BLaER1 treated with 17β-estradiol and CSF1 and Interleukin-3, amounts not matched to agents 10 nM and 100 nM (cell line): ENCODE data around the gene GRK6.
A peak's percentile ranks its signal among the peaks of the same experiment; 100 is the strongest.

Experiments
- H3K27ac ChIP-seq, 11 experiments: shearing (Covaris generic); formaldehyde crosslinking; 2 replicates each; pipeline ENCODE4 v1.8.1; 2022
- H3K27me3 ChIP-seq, 11 experiments: shearing (Covaris generic); formaldehyde crosslinking; 2 replicates each; pipeline ENCODE4 v1.8.1; 2022
- H3K36me3 ChIP-seq, 11 experiments: shearing (Covaris generic); formaldehyde crosslinking; 2 replicates each; pipeline ENCODE4 v1.8.1; 2022
- H3K4me1 ChIP-seq, 10 experiments: shearing (Covaris generic); formaldehyde crosslinking; 2 replicates each; pipeline ENCODE4 v1.8.1; 2022
- H3K4me2 ChIP-seq, 11 experiments: shearing (Covaris generic); formaldehyde crosslinking; 2 replicates each; pipeline ENCODE4 v1.8.1; 2022
- H3K4me3 ChIP-seq, 10 experiments: shearing (Covaris generic); formaldehyde crosslinking; 2 replicates each; pipeline ENCODE4 v1.8.1; 2022
- H3K9ac ChIP-seq, 11 experiments: shearing (Covaris generic); formaldehyde crosslinking; 2 replicates each; pipeline ENCODE4 v1.8.1; 2022
- H3K9me3 ChIP-seq, 11 experiments: shearing (Covaris generic); formaldehyde crosslinking; replicated peaks in 1 of 11; 2 replicates each; pipeline ENCODE4 v1.8.1; 2022
- H4K20me1 ChIP-seq, 11 experiments: shearing (Covaris generic); formaldehyde crosslinking; 2 replicates each; pipeline ENCODE4 v1.8.1; 2022
- Cebpa-rat ChIP-seq, 11 experiments: shearing (Covaris generic); IDR thresholded peaks; 2 replicates each; pipeline ENCODE4 v1.8.1; 2022

GRK6 gene

GRCh38 chr5:177443144-177443983, 16.9 kb downstream of the GRK6 start:
- H3K36me3 ChIP-seq = peaks cover 48 to 58% (median 55%) of the 10 kb centered on the region in 11 experiments
- no peak overlapping the region for H3K4me3 ChIP-seq
- peak overlapping the region in 1 of 11 experiments; percentile 29; a peak in 2 of 22 replicates for H3K9ac ChIP-seq
- H3K4me2 ChIP-seq = peak overlapping the region in 4 of 11 experiments; percentile 17 to 99 (median 93); a peak in 7 of 22 replicates
- TF ChIP-seq Cebpa-rat (IDR thresholded peaks at IDR 0.05) = no peak
- no peak overlapping the region for H3K27ac ChIP-seq
- no peaks in the 10 kb centered on the region for H3K27me3 ChIP-seq
- H4K20me1 ChIP-seq = peaks cover 0 to 92% (median 58%) of the 10 kb centered on the region in 11 experiments; a peak in 19 of 22 replicates
- peaks cover 34 to 65% (median 58%) of the 10 kb centered on the region in 10 experiments for H3K4me1 ChIP-seq
- no peaks in the 10 kb centered on the region for H3K9me3 ChIP-seq

- no peak for TF ChIP-seq Cebpa-rat (IDR thresholded peaks at IDR 0.05)
- peaks cover 38 to 48% (median 46%) of the 10 kb centered on the region in 11 experiments for H3K36me3 ChIP-seq
- H3K4me2 ChIP-seq = peak overlapping the region; percentile 86 to 100 (median 97); a peak in 21 of 22 replicates
- H3K27ac ChIP-seq = peak overlapping the region in 1 of 11 experiments; percentile 92; a peak in 1 of 22 replicates
- H3K4me3 ChIP-seq = no peak overlapping the region
- peaks cover 44 to 75% (median 66%) of the 10 kb centered on the region in 10 experiments for H3K4me1 ChIP-seq
- H3K9ac ChIP-seq = peak overlapping the region in 3 of 11 experiments; percentile 21 to 92 (median 89); a peak in 2 of 22 replicates
- no peaks in the 10 kb centered on the region for H3K27me3 ChIP-seq
- H3K9me3 ChIP-seq = no peaks in the 10 kb centered on the region
- peaks cover 2 to 89% (median 60%) of the 10 kb centered on the region in 11 experiments; a peak in 20 of 22 replicates for H4K20me1 ChIP-seq
Observed at GRCh38 chr5:177444106-177445051, 17.9 kb downstream of the GRK6 start.

DNA sequence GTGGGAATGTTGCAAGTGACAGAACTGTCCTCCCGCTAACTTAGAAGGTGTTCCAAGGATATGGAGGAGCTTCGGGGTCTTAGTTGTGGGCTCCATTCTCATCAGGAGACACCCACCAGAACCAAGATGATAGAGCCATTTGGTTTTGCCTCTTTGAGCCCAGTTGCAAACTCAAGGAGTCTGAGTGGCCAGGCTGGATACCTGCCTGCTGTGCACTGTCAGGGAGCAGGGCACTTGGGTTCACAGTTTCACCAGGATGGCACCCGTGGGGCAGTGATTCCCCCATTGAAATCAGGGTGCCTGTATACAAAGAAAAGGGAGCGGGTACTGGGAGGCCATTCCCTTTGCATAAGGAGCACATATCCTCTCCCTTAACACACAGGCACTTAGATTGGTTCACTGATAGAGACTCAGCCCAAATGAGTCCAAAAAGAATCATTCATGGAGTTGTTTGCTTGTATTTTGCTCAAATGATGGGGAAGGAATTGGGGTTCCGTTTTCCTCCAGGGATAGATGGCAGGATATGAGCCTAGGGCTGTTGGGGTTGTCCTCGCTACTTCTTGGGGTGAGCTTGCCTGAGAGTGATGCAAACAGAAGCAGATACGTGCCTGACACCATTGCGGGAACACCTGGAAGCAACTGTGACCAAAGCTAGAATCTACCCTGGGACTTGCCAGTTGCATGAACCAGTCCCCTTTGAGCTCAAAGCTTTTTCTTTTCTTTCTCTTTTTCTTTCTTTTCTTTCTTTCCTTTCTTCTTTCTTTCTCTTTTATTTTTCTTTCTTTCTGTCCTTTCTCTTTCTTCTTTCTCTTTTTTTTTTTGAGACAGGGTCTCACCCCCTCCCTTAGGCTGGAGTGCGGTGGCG, 18.8 kb downstream of the GRK6 start:
- TF ChIP-seq Cebpa-rat (IDR thresholded peaks at IDR 0.05) = no peak
- H3K9ac ChIP-seq = peak overlapping the region in 10 of 11 experiments; percentile 30 to 93 (median 88); a peak in 15 of 22 replicates
- no peaks in the 10 kb centered on the region for H3K27me3 ChIP-seq
- peak overlapping the region; percentile 86 to 100 (median 97) for H3K4me2 ChIP-seq
- peak overlapping the region in 8 of 10 experiments; percentile 63 to 78 (median 72); a peak in 11 of 20 replicates for H3K4me3 ChIP-seq
- H3K9me3 ChIP-seq = no peaks in the 10 kb centered on the region
- H3K4me1 ChIP-seq = peaks cover 50 to 78% (median 70%) of the 10 kb centered on the region in 10 experiments
- peaks cover 10 to 88% (median 57%) of the 10 kb centered on the region in 11 experiments; a peak in 20 of 22 replicates for H4K20me1 ChIP-seq
- peak overlapping the region in 5 of 11 experiments; percentile 87 to 92 (median 88); a peak in 8 of 22 replicates for H3K27ac ChIP-seq
- peaks cover 29 to 39% (median 37%) of the 10 kb centered on the region in 11 experiments for H3K36me3 ChIP-seq

- H3K9ac ChIP-seq = peak overlapping the region in 10 of 11 experiments; percentile 78 to 93 (median 88); a peak in 21 of 22 replicates
- TF ChIP-seq Cebpa-rat (IDR thresholded peaks at IDR 0.05) = no peak
- H3K9me3 ChIP-seq = no peaks in the 10 kb centered on the region
- H3K36me3 ChIP-seq = peaks cover 23 to 33% (median 31%) of the 10 kb centered on the region in 11 experiments
- H3K4me2 ChIP-seq = peak overlapping the region; percentile 86 to 100 (median 97)
- peaks cover 50 to 78% (median 71%) of the 10 kb centered on the region in 10 experiments for H3K4me1 ChIP-seq
- H3K27ac ChIP-seq = peak overlapping the region in 9 of 11 experiments; percentile 84 to 92 (median 87); a peak in 19 of 22 replicates
- H4K20me1 ChIP-seq = peaks cover 15 to 88% (median 53%) of the 10 kb centered on the region in 11 experiments; a peak in 20 of 22 replicates
- no peaks in the 10 kb centered on the region for H3K27me3 ChIP-seq
- peak overlapping the region; percentile 63 to 78 (median 72) for H3K4me3 ChIP-seq
Observed at GRCh38 chr5:177445917-177446199, 19.4 kb downstream of the GRK6 start.

DNA sequence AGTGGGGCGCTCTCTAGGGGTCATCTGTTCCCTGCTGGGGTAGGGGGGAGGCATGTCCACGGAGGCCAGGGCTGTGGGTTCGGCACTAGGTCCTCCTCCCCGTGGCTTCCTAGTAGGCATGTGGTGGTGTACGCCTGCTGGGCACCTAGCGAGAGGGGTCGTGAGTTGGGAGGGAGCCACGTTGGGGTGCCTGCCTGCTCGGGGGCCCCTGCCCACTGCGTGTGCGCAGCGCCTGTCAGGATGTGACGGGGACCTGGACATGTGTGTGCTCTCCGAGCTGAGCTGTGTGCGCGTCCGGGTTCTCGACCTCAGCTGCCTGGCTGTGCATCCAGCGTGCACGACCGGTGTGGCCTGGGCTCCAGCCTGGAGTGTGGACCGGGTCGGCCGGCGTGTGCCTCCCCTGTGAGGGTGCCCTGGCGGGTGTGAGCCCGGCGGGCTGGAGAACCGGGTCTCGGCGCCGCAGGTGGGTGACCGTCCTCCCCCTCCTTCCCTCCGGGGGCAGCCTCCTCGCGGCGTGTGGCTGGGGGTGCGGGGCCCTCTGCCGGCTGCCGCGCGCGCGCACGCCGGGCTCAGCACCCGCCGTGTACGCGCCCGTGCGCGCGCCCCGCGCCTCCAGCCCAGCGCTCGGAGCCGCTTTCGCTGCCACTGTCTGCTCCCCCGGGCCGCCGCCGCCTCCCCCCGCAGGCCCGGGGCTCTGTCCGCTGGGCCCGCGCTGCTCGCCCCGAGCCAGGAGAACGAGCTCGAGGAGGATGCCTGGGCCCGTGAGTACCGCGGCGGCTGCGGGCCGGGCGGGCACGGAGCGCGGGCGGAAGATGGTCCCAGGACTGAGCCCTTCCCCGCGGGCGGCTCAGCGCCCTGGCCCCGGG, 20.0 kb downstream of the GRK6 start, which contains the start of gene PRR7:
Gene PRR7, plus strand, starts transcription at position 615 of the 866 bp plus-strand sequence. CDS start 8,254 bp downstream, outside the sequence.
- H4K20me1 ChIP-seq = peaks cover 17 to 85% (median 49%) of the 10 kb centered on the region in 11 experiments; a peak in 20 of 22 replicates

DNA sequence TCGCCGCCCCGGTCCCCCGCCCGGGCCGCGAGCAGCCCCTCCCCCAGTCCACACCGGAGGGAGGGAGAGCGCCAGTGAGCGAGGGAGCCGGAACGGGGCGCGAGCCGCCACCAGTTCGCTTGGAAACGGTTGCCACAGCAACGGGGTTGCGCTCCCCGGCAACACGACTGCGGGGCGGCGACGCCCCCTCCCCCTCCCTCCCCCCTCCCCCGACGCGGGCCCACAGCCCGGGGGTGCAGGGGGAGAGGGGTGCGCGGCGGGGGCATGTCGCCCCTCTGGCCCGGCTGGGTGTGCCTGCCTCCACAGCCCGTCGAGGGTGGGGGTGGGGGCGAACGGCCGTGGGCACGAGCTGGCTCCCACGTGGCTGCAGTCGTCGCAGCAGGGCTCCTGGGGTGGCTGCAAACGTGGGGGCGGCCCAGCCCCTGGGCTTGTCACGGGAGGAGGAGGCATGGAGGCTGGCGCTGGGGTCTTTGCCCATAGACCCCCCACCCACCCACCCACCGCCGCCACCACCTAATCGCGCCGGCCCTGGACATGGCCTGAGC, 20.7 kb downstream of the GRK6 start:
- peak overlapping the region; percentile 14 to 92 (median 87); a peak in 20 of 22 replicates for H3K27ac ChIP-seq
- H3K27me3 ChIP-seq = no peaks in the 10 kb centered on the region
- no peak for TF ChIP-seq Cebpa-rat (IDR thresholded peaks at IDR 0.05)
- peaks cover 50 to 84% (median 78%) of the 10 kb centered on the region in 10 experiments for H3K4me1 ChIP-seq
- H3K9me3 ChIP-seq = no peaks in the 10 kb centered on the region
- H3K4me2 ChIP-seq = peak overlapping the region; percentile 86 to 100 (median 97)
- peaks cover 16 to 78% (median 44%) of the 10 kb centered on the region in 11 experiments; a peak in 20 of 22 replicates for H4K20me1 ChIP-seq
- peak overlapping the region; percentile 63 to 78 (median 72) for H3K4me3 ChIP-seq
- peak overlapping the region; percentile 78 to 93 (median 87) for H3K9ac ChIP-seq
- H3K36me3 ChIP-seq = peaks cover 10 to 20% (median 18%) of the 10 kb centered on the region in 11 experiments; a peak in 21 of 22 replicates

More for the DNA sequence above, 20.0 kb downstream of the GRK6 start, which contains the start of gene PRR7:
- Histone ChIP-seq H3K27ac (peak within 1 kb of the TSS; percentile 14 to 92 (median 87); a peak in 20 of 22 replicates), H3K9ac (peak within 1 kb of the TSS; percentile 78 to 93 (median 87)), H3K36me3 (peaks cover 17 to 27% (median 25%) of the 10 kb centered on the region in 11 experiments), H3K9me3 (no peaks in the 10 kb centered on the region), H3K4me2 (peak within 1 kb of the TSS; percentile 86 to 100 (median 97)), H3K4me1 (peaks cover 50 to 78% (median 72%) of the 10 kb centered on the region in 10 experiments), H3K27me3 (no peaks in the 10 kb centered on the region), H3K4me3 (peak within 1 kb of the TSS; percentile 63 to 78 (median 72))
- no peak for TF ChIP-seq Cebpa-rat (IDR thresholded peaks at IDR 0.05)
